GM18520 (cell line): ENCODE results near the gene PSMD4.
"Not testable (repeated sequence)": the region's sequence is repeated elsewhere in the genome, so short reads cannot be mapped to it uniquely, and the experiment has no call there.

Source experiments
- ATAC-seq: cut with Tn5 transposase; IDR thresholded peaks from one replicate; pipeline ENCODE4 v1.9.1; 2021; ENCODE audit not compliant: unreplicated experiment

The PSMD4 gene

DNA sequence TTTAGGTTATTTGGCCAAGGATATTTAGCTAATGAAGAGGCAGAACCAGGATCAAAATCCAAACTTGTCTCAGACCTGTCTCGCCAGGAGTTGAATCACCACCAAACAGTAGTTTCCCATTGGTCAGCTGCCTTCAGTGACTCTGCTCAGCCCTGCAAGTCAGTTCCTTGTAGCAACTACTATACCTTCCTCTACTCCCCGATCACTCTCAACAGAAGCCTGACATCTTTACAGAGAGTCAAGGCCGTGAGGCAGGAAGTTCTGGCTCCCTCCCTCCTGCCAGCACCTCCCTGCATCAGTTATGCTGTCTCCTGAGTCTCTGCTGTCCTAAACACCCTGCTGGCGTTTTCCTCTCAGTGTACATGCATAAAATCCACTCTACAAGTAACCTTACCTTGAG lies 13.2 kb downstream of the PSMD4 start:
- no peak for ATAC-seq

DNA sequence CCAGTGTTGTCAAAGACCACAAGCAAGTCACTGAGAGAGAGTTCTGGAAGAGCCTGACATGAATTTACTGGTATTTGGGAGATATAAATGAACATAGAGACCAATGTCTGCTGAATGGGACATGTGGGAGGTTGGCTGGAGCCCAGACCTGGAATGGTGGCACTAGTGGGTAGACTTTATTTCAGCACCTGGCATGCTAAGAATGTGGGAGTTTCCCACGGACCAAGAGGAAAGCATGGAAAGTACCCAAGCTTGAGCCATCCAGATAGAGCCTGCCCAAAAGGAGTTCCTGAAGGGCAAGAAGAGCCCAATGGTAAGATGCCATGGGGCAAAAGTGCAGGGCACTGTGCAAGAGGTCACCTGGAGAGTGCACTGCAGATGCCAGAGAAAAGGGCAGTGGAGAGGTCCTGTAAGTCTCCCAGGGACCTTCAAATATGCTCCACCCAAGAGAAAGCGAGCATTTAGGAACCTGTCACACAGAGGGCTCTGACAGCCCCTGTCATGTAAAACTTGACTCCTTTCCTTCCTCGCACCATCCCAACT lies 19.5 kb downstream of the PSMD4 start:
- no peak for ATAC-seq

DNA sequence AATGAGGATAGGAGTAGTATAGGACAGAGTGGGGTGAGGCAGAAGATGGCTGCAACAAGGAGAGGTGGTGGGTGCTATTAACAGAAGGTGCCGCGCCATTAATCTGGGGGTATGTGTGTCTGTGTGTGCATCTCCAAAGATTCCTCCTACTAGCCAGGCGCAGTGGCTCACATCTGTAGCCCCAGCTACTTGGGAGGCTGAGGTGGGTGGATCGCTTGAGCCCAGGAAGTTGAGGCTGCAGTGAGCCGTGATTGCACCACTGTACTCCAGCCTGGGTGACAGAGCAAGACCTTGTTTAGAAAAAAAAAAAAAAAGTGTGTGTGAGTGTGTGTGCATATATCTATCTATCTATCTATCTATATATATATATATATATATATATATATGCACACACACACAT lies 20.8 kb downstream of the PSMD4 start:
- not testable (repeated sequence) for ATAC-seq

DNA sequence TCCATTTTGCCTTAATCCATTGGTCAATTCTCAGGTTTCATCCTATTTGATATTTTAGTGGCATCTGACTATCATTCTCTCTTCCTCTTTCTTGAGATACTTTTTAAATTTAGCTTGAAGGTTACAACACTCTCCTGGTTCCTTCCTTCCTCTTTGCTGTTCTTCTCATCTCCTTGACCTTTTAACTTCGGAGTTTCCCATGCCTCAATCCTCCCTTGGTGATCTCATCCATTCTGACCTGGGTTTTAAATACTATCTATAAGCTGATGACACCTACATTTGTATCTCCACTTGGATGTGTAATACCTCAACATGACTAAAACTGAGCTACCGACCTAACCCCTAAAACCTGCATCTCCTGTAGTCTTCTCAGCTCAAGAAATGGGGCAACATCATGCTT lies 22.7 kb downstream of the PSMD4 start:
- no peak for ATAC-seq

DNA sequence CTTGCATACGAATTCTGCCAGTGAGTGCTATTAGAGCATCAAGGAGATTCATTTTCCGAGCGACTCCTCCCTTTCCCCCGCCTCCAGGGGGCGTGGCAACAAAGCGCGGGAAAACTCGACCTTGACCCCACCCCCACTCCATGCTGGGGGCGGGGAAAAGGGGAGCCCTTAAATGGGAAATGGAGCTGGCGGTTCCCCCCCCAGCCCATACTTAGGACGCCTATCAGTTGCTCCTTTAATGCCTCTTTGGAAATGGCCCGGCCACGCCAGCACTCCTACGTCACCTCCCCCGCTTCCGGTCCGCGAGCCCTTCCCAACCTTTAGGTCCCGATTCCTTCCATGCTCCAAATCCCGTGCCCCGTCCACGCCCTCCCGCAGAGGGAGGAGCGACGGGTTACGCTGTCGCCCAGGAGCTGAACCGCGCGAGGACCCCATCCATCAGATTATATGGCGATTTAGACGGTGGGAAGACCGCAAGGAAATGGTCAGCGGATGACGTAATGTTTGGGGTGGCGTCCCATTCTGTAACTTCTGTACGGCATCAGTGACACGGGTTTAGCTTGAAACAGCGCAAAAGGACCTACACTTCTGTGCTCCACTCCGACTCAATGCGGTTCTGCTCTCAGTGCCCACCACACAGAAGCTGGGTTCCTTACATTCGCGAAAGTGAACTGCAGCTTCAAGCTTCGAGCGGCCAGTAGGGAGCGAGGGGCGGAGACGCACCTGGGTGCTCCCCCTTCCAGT lies 26.9 kb downstream of the PSMD4 start:
- ATAC-seq = peak; percentile 22

DNA sequence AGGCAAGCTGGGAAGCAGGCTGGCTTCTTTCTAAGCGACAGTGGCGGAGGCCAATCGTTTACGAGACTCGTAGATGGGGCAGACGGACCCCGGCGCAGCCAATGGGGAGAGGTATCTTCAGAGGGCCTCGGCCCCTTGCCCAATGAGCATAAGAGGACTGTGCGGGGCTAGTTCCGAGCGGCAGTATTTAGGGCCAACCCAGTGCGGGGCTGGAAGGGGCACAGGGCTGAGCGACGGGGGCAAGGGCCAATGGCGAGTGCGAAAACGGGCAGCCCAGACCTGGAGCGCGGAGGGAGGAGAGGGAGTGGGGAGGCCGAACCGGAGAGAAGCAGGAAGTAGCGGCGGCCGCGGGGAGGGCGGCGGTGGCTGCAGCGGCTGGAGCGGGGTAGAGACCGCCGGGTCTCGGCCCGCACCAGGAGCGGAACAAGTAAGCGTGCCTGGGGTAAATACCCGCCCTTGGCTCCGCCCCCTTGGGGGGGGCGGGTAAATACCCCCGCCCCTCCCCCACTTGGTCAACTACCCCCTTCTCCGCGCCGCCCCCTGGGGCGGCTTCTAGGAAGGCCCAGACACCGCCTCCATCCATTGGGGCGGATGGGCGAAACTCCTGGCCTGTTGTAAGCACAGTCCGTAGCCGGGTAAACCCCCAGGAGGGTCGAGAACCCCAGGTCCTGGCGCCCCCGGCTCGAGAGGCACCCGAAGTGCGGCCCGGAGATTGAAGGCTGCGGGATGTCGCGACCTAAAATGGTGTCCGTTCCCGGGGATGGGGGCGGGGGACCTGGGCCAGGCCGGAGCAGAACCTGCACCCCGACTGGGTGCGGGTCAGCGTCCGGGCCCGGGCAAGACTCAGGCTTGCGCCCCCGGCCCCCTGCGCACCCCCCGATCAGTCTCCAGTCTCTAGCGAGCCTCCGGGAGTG lies 27.7 kb downstream of the PSMD4 start, which contains the start of gene ZNF687:
Gene ZNF687, plus strand, starts transcription at position 331 of the 914 bp plus-strand sequence. CDS start 3,993 bp downstream, outside the sequence.
- ATAC-seq = peak; percentile 83

DNA sequence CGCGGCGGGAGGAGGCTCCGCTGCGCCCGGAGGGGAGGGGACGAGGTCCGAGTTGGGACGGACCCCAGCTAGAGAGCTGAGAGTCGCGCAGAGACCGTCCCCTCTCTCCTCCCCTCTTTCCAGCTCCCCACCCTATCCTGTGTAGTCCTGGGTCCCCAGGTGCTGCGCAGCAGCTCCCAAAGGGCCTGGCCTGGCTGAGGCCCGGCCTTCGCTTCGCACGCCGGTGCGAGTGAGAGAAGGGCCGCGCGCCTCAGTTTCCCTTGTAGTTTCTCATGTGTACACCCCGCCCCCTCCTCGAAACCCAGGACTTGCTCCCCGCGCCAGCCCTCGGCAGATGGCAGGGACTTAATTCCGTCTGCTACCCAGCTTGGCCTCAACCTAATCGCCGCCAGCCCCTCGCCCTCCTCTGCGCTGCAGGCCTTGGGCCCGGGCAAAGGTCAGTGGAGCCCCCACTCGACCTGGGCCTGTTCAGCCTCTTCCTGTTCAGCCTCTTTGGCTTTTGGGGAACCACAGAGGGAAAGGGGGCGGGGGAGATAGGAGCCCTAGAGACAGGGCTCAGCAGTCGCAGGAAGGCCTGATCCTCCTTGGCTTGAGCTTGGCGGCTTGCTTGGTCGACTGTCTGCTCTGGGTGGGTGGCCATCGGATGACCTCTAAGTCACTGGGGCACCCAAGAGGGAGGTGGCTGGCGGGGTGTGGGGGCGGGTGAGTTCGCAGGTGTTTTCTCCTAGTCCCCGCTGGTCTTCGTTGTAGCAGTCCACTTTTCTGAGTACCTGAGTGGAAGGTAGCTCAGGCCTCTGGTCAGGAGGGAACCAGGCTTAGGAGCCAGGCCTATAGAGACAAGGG lies 28.6 kb downstream of the PSMD4 start:
- no peak for ATAC-seq

DNA sequence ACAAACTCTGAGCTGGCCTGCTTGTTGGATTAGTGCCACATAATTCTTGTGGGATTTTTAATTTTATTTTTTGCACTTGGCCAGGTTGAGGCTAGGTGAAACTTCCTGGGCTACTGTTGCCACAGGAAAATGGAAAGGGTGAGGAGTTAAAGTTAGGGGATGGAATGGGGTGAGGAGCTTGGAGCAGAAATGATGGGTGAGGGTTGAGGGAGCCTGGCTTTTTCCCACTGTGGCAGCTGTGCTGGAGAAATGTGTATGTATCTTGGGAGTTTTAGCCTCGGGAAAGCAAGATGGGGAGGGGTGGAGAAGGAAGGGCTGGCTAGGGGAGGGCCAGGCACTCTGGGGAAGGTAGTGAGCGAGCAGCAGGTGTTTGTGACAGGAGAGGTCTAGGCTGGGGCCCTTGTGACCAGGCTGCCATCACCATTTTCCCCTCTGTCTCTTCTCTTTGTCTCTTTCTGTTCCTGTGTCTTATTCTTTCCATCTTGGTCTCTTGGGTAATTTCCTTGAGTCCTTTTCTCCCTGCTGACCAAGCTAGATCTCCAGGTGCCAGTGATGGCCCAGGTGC lies 29.6 kb downstream of the PSMD4 start:
- no peak for ATAC-seq

DNA sequence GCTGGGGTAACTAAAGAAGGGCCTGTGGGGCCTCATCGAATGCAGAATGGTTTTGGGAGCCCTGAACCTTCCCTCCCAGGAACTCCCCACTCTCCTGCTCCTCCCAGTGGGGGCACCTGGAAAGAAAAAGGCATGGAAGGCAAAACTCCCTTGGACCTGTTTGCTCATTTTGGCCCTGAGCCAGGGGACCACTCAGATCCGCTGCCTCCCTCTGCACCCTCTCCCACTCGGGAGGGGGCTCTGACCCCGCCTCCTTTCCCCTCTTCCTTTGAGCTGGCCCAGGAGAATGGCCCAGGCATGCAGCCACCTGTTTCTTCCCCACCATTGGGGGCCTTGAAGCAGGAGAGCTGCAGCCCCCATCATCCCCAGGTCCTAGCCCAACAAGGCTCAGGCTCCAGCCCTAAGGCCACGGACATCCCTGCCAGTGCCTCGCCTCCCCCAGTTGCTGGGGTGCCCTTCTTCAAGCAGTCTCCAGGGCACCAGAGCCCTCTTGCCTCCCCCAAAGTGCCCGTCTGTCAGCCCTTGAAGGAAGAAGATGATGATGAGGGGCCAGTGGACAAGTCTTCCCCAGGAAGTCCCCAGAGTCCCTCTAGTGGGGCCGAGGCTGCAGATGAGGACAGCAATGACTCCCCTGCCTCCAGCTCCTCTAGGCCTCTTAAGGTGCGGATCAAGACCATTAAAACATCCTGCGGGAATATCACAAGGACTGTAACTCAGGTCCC lies 32.2 kb downstream of the PSMD4 start:
- no peak for ATAC-seq

DNA sequence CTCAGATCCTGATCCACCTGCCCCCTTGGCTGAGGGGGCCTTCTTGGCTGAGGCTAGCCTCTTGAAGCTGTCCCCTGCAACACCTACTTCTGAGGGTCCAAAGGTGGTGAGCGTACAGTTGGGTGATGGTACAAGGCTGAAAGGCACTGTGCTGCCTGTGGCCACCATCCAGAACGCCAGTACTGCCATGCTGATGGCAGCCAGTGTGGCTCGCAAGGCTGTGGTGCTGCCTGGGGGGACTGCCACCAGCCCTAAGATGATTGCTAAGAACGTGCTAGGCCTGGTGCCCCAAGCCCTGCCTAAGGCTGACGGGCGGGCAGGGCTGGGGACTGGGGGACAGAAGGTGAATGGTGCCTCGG lies 32.8 kb downstream of the PSMD4 start:
- no peak for ATAC-seq

DNA sequence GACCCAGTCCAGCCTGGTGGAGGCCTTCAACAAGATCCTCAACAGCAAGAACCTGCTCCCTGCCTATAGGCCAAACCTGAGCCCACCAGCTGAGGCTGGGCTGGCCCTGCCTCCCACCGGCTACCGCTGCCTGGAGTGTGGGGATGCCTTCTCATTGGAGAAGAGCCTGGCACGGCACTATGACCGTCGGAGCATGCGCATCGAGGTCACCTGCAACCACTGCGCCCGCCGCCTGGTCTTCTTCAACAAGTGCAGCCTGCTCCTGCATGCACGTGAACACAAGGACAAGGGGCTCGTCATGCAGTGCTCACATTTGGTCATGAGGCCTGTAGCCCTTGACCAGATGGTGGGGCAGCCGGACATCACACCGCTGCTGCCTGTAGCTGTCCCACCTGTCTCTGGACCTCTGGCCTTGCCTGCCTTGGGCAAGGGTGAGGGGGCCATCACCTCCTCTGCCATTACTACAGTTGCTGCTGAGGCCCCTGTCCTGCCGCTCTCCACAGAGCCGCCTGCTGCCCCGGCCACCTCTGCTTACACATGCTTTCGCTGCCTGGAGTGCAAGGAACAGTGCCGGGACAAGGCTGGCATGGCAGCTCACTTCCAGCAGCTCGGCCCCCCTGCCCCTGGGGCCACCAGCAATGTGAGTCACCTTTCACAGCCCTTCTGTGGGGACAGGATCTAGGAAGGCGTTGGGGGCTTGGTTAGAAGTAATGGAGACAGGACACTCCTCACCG lies 33.4 kb downstream of the PSMD4 start:
- ATAC-seq = no peak

DNA sequence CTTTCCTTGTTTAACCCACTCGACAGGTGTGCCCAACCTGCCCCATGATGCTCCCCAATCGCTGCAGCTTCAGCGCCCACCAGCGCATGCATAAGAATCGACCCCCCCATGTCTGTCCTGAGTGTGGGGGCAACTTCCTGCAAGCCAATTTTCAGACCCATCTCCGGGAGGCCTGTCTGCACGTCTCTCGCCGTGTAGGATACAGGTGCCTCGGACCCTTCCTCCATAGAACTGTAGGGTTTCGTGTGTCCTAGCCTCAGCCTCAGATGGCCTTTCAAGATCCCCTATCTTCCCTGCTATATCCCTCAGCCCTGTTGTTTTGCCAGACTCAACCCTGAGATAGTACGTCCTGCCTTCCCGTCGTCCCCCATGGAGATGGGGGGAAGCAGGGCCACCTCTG lies 34.0 kb downstream of the PSMD4 start:
- no peak for ATAC-seq

DNA sequence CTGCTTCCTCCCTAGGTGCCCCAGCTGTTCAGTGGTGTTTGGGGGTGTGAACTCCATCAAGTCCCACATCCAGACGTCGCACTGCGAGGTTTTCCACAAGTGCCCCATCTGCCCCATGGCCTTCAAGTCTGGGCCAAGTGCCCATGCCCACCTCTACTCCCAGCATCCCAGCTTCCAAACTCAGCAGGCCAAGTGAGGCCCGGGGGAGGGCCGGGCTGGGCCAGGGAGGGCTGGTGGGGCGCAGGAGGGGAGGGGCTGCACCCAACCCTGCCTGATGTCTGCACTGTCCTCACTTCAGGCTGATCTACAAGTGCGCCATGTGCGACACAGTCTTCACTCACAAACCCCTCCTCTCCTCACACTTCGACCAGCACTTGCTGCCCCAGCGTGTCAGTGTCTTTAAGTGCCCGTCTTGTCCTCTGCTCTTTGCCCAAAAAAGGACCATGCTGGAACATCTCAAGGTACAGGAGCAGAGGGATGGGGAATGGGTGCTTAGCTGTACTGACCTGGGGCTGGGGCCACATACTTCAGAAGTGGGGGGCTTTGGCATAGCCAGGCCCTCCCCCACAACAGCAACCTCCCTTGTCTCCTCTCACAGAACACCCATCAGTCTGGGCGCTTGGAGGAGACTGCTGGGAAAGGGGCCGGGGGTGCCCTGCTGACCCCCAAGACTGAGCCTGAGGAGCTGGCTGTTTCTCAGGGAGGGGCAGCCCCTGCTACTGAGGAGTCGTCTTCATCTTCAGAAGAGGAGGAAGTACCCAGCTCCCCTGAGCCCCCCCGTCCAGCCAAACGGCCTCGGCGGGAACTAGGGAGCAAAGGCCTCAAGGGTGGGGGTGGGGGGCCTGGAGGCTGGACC lies 34.8 kb downstream of the PSMD4 start:
- no peak for ATAC-seq

DNA sequence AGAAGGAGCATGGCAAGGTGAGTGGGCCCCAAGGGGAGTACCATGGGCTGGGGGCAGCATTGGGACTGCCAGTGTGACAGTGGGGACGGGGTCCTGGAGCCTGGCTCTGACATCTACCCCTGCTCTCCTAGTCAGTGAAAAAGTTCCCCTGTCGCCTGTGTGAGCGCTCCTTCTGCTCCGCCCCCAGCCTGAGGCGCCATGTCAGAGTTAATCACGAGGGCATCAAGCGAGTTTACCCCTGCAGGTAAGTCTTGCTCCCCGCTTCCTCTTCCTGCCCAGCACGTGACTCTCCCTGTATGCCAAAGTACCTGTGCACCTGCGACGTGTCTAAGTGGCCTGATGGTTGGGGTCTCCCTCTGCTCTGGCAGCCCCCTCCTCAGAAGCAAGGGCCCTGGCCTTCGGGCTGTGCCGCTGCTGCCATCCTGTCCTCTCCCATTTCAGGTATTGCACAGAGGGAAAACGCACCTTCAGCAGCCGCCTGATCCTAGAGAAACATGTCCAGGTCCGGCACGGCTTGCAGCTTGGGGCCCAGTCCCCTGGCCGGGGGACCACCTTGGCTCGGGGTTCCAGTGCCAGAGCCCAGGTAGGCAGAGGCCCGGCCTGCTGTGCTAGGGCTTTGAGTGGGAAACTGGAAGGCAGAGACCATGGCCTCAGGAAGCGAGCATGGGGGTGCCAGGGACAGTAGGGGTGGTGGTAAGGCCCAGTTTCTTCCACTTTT lies 35.6 kb downstream of the PSMD4 start:
- ATAC-seq = no peak

DNA sequence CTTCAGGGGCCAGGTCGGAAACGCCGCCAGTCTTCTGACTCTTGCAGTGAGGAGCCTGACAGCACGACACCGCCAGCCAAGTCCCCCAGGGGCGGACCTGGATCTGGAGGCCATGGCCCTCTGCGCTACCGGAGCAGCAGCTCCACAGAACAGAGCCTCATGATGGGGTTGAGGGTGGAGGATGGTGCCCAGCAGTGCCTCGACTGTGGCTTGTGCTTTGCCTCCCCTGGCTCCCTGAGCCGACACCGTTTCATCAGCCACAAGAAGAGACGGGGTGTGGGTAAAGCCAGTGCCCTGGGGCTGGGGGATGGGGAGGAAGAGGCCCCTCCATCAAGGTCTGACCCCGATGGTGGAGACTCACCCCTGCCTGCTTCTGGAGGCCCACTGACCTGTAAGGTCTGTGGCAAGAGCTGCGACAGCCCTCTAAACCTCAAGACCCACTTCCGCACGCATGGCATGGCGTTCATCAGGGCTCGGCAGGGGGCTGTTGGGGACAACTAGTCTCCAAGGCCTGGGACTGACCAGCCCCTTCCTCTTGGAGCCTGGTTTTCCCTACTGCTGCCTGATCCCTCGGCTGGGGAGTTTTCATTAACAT lies 36.3 kb downstream of the PSMD4 start:
- ATAC-seq = no peak

DNA sequence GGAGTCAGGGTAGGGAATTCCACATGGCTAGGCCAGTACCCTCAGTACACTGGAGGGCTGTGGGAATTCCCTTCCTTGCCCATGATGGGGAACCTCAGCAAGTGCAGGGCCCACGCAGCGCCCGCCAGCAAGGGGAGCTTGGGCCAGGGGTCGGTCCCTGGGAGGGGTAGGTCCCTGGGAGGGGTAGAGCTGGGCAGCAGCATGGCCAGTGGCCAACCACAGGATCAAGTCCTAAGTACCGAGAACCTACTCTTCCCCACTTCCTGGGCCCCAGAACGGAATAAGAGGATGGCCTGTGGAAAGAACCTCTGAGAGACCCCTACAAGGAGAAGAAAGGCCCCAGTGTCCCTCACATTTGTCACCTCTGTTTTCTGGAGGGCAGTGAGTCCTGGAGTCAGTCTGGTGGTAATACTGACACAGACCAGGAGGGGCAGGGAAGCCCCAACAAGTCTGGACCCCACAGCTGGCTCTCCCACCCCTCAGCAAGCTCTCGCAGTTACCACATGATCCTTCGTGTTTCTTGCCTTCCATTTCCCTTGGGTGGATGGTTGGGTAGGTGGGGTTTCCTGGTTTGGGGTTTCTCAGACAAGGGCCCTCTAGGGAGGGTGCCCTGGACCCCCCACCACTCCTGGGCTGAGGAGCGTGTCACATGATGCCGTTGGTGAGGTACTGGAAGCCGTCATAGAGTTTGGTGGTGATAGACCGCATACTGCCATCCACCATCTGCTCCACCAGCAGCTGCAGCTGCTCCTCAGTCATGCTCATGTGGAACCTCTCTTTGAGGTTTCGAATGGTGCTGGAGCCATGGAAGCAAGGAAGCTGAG lies 37.9 kb downstream of the PSMD4 start:
- ATAC-seq = no peak

DNA sequence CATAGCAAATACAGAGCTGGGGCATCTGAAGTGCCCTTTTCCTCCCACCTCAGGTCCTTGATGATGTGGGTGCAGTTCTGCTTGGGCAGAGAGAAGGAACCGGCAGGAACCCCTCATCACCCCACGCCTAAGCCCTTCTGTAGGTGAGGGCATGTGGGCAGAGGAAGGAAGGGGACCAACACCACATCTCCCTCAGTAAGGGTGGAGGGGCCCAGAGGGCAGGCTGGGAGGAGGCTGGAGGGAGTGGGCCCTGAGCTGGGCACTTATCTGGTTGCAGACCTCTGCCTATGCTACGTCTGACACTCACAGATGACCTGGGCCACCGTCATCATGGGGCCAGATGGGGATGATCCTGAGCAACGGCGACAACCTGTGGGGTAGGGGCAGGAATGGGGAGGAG lies 38.6 kb downstream of the PSMD4 start:
- ATAC-seq = no peak
